Adrenal gland (tissue), 5 donors: ENCODE measurements around the gene TRIO.

Source experiments
- POLR2A ChIP-seq, 2 donors: fragments of 450-650 bp; IDR thresholded peaks; one replicate each; pipeline ENCODE4 v1.6.1; 2017; ENCODE audit warnings: antibody characterized with exemption in 2 of 2, mild to moderate bottlenecking in 2 of 2, moderate library complexity in 1 of 2
- TF ChIP-seq, protein P1 (sequence below), 6 experiments: fragments of 450-650 bp in 4 of 6; fragments of 200-600 bp in 2 of 6; sonication (generic) in 1 of 6; IDR thresholded peaks; 1 replicate in 5 of 6; 2 replicates in 1 of 6; pipeline versions ENCODE4 v1.5.1 to v1.8.0; 2016 to 2021; ENCODE audit warnings: antibody characterized with exemption in 6 of 6, mild to moderate bottlenecking in 2 of 6, moderate library complexity in 1 of 6
- donor health status: DM: no; HTN: no; CAD: no.

DNA sequence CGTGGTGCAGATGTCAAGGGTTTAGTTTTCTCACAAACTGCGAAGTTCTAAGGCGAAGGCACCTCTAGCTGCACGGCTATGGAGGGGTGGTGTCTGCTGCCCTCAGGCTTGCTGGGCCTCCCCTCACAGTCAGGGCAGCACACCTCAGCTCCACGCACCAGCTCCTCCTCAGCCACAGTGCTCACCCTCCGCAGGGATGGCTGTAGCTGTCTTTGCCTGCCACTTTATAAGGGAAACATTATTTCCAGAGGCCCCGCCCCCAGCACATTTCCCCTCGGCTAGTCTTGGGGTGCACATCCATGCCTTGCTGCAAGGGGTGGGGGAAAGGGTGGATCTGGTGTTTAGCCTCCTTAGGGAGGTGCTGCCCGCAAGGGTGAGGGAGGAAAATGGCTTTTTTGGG, 154.6 kb downstream of the TRIO start:
- TF ChIP-seq, protein P1, sequence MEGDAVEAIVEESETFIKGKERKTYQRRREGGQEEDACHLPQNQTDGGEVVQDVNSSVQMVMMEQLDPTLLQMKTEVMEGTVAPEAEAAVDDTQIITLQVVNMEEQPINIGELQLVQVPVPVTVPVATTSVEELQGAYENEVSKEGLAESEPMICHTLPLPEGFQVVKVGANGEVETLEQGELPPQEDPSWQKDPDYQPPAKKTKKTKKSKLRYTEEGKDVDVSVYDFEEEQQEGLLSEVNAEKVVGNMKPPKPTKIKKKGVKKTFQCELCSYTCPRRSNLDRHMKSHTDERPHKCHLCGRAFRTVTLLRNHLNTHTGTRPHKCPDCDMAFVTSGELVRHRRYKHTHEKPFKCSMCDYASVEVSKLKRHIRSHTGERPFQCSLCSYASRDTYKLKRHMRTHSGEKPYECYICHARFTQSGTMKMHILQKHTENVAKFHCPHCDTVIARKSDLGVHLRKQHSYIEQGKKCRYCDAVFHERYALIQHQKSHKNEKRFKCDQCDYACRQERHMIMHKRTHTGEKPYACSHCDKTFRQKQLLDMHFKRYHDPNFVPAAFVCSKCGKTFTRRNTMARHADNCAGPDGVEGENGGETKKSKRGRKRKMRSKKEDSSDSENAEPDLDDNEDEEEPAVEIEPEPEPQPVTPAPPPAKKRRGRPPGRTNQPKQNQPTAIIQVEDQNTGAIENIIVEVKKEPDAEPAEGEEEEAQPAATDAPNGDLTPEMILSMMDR (IDR thresholded peaks at IDR 0.05): no peak
- TF ChIP-seq POLR2A (IDR thresholded peaks at IDR 0.05): no peak
